ENCODE results near the gene SLC51B.
"Not testable (repeated sequence)": the region's sequence is repeated elsewhere in the genome, so short reads cannot be mapped to it uniquely, and the experiment has no call there.

The SLC51B gene

GRCh38 chr15:65085990-65086679, 40.9 kb downstream of the SLC51B start:
- no peak for DNase-seq

GRCh38 chr15:65086680-65087111, 41.5 kb downstream of the SLC51B start:
- DNase-seq: no peak

GRCh38 chr15:65087411-65087810, 42.2 kb downstream of the SLC51B start:
- no peak for DNase-seq

- no peak for DNase-seq
Observed at GRCh38 chr15:65087873-65088642, 42.9 kb downstream of the SLC51B start.

GRCh38 chr15:65088643-65089021, 43.4 kb downstream of the SLC51B start:
- no peak for DNase-seq

GRCh38 chr15:65089206-65089824, 44.1 kb downstream of the SLC51B start:
- DNase-seq: no peak

- no peak for DNase-seq
Observed at GRCh38 chr15:65091946-65092770, 47.0 kb downstream of the SLC51B start.

- DNase-seq: no peak
Observed at GRCh38 chr15:65092911-65093792, 48.0 kb downstream of the SLC51B start.

GRCh38 chr15:65093793-65094170, 48.6 kb downstream of the SLC51B start:
- DNase-seq: not testable (repeated sequence)

- DNase-seq: no peak
Observed at GRCh38 chr15:65094294-65094995, 49.3 kb downstream of the SLC51B start.

- no peak for DNase-seq
Observed at GRCh38 chr15:65095011-65095746, 50.0 kb downstream of the SLC51B start.

GRCh38 chr15:65095747-65096104, 50.5 kb downstream of the SLC51B start:
- no peak for DNase-seq

GRCh38 chr15:65096481-65097385, 51.5 kb downstream of the SLC51B start:
- no peak for DNase-seq

GRCh38 chr15:65097651-65098263, 52.6 kb downstream of the SLC51B start:
- DNase-seq: no peak

- DNase-seq: no peak
Observed at GRCh38 chr15:65099336-65099735, 54.1 kb downstream of the SLC51B start.

GRCh38 chr15:65099801-65100200, 54.6 kb downstream of the SLC51B start:
- DNase-seq: not testable (repeated sequence)

GRCh38 chr15:65100442-65100841, 55.3 kb downstream of the SLC51B start:
- no peak for DNase-seq

- no peak for DNase-seq
Observed at GRCh38 chr15:65101411-65101890, 56.3 kb downstream of the SLC51B start.

Data from NCI-H510A (cell line).